ENCODE results near the gene TIAL1.

TIAL1 gene

GRCh38 chr10:119596537-119597404, at the start of gene TIAL1:
Gene TIAL1, minus strand, starts transcription at chr10:119596964. Its CDS starts 499 bp downstream, at chr10:119596465.
- H3K4me3 ChIP-seq (replicated peaks; ENCODE audit: low read depth, low read length): peak within 1 kb of the TSS; percentile 93
- no peak for TF ChIP-seq CTCF (IDR thresholded peaks at IDR 0.05; ENCODE audit: low read depth, low read length, missing control alignments)
- peak; percentile 99 for DNase-seq (ENCODE audit: extremely low read depth, low read depth)

GRCh38 chr10:119644994-119645393, 48.2 kb upstream of the TIAL1 start:
- no peak for TF ChIP-seq CTCF (IDR thresholded peaks at IDR 0.05; ENCODE audit: low read depth, low read length, missing control alignments)
- H3K4me3 ChIP-seq (replicated peaks; ENCODE audit: low read depth, low read length): no peak overlapping the region
- DNase-seq (ENCODE audit: extremely low read depth, low read depth): no peak

- DNase-seq (ENCODE audit: extremely low read depth, low read depth): no peak
Observed at GRCh38 chr10:119644205-119644814, 47.5 kb upstream of the TIAL1 start.

GRCh38 chr10:119643306-119644204, 46.8 kb upstream of the TIAL1 start:
- no peak overlapping the region for H3K4me3 ChIP-seq (replicated peaks; ENCODE audit: low read depth, low read length)
- TF ChIP-seq CTCF (IDR thresholded peaks at IDR 0.05; ENCODE audit: low read depth, low read length, missing control alignments): peak; percentile 35
- no peak for DNase-seq (ENCODE audit: extremely low read depth, low read depth)

More at GRCh38 chr10:119644205-119644814, 47.5 kb upstream of the TIAL1 start:
- peak; percentile 42 for TF ChIP-seq CTCF (IDR thresholded peaks at IDR 0.05; ENCODE audit: low read depth, low read length, missing control alignments)
- H3K4me3 ChIP-seq (replicated peaks; ENCODE audit: low read depth, low read length): no peak overlapping the region

GRCh38 chr10:119642556-119643111, 45.9 kb upstream of the TIAL1 start:
- TF ChIP-seq CTCF (IDR thresholded peaks at IDR 0.05; ENCODE audit: low read depth, low read length, missing control alignments): no peak
- DNase-seq (ENCODE audit: extremely low read depth, low read depth): no peak
- no peak overlapping the region for H3K4me3 ChIP-seq (replicated peaks; ENCODE audit: low read depth, low read length)

GRCh38 chr10:119640875-119641526, 44.2 kb upstream of the TIAL1 start:
- no peak overlapping the region for H3K4me3 ChIP-seq (replicated peaks; ENCODE audit: low read depth, low read length)
- TF ChIP-seq CTCF (IDR thresholded peaks at IDR 0.05; ENCODE audit: low read depth, low read length, missing control alignments): no peak
- DNase-seq (ENCODE audit: extremely low read depth, low read depth): no peak
